A549 (cell line): ENCODE data around the gene XPOT. TPM values are rescaled to one million over a fixed set of nuclear protein-coding genes. Genes with fewer than 3 reads are reported as not detected.

Experiments used
- ATAC-seq, 2 experiments: fragments of 200-7000 bp in 1 of 2; fragments of >200 bp in 1 of 2; cut with Nextera tagmentation in 1 of 2; cut with Tn5 transposase in 1 of 2; 3 replicates each; pipeline versions ENCODE4 v1.8.0 to v1.9.1; 2018 to 2020; ENCODE audit warnings: mild to moderate bottlenecking in 1 of 2, moderate library complexity in 1 of 2
- CTCF ChIA-PET: fragments of 300-600 bp; sonication (Branson Sonifier 250); formaldehyde crosslinking; extraction: SDS; loops from one replicate; lab custom pipeline; 2021; ENCODE audit warnings: antibody characterized with exemption, inconsistent platforms; lab: Yijun Ruan, JAX
- POLR2A ChIA-PET: fragments of 350-600 bp; formaldehyde crosslinking; extraction: SDS; loops from one replicate; lab custom pipeline; 2021; ENCODE audit warnings: antibody characterized with exemption, inconsistent platforms; lab: Yijun Ruan, JAX
- DNase-seq, 2 experiments: peaks; one replicate each; pipeline versions ENCODE4 v3.0.0 to v3.0.0-alpha.2; 2011 to 2016; ENCODE audit warnings: low read depth in 1 of 2, low spot score in 1 of 2
- FAIRE-seq: peaks from 2 replicates; lab custom pipeline; 2011; peaks lifted over from hg19 to GRCh38; lab: Jason Lieb, UNC
- H3K27ac ChIP-seq, 2 experiments: fragments of >200 bp; sonication (Bioruptor Twin); formaldehyde crosslinking; 3 replicates each; pipeline ENCODE4 v1.5.1; 2016 to 2017
- H3K4me1 ChIP-seq: fragments of >200 bp; sonication (Bioruptor Twin); formaldehyde crosslinking; 3 replicates; pipeline ENCODE4 v1.6.1; 2016
- H3K4me2 ChIP-seq: fragments of >200 bp; sonication (Bioruptor Twin); formaldehyde crosslinking; 3 replicates; pipeline ENCODE4 v1.6.1; 2016
- H3K4me3 ChIP-seq: fragments of >200 bp; sonication (Bioruptor Twin); formaldehyde crosslinking; 3 replicates; pipeline ENCODE4 v1.5.1; 2016
- H3K9me3 ChIP-seq: fragments of >200 bp; sonication (Bioruptor Twin); formaldehyde crosslinking; 3 replicates; pipeline ENCODE4 v1.6.1; 2016
- BHLHE40 ChIP-seq: IDR thresholded peaks from 2 replicates; pipeline ENCODE4 v1.6.1; 2012; ENCODE audit warnings: low read depth, low read length, inconsistent platforms
- CHD4 ChIP-seq: fragments of 200-600 bp; sonication (generic); IDR thresholded peaks from 2 replicates; pipeline ENCODE4 v1.6.1; 2016; ENCODE audit warnings: antibody characterized with exemption, mild to moderate bottlenecking, borderline replicate concordance
- EHF ChIP-seq: fragments of 250-450 bp; sonication (Bioruptor Pico); IDR thresholded peaks from 2 replicates; pipeline ENCODE4 v1.5.0; 2020; ENCODE audit warnings: mild to moderate bottlenecking
- FOSL2 ChIP-seq, 2 experiments: fragments of 450-650 bp in 1 of 2; fragments of >200 bp in 1 of 2; sonication (Bioruptor Twin) in 1 of 2; formaldehyde crosslinking; IDR thresholded peaks; 2 replicates each; pipeline versions ENCODE4 v1.5.0 to v1.6.1; 2016 to 2020; ENCODE audit warnings: mild to moderate bottlenecking in 1 of 2, moderate library complexity in 1 of 2
- HEYL ChIP-seq: fragments of 250-450 bp; sonication (Bioruptor Pico); IDR thresholded peaks from 2 replicates; pipeline ENCODE4 v1.8.0; 2021; ENCODE audit warnings: mild to moderate bottlenecking, moderate library complexity
- HOXA7 ChIP-seq: fragments of 250-450 bp; sonication (Bioruptor Pico); IDR thresholded peaks from 2 replicates; pipeline ENCODE4 v1.5.0; 2020; ENCODE audit warnings: mild to moderate bottlenecking, moderate library complexity
- KDM5A ChIP-seq: fragments of 200-600 bp; sonication (generic); IDR thresholded peaks from 2 replicates; pipeline ENCODE4 v1.6.1; 2016; ENCODE audit warnings: antibody characterized with exemption, mild to moderate bottlenecking
- MAFK ChIP-seq: fragments of 450-650 bp; IDR thresholded peaks from 2 replicates; pipeline ENCODE4 v1.6.1; 2014; ENCODE audit not compliant: partially characterized antibody
- MYC ChIP-seq: IDR thresholded peaks from 2 replicates; pipeline ENCODE4 v1.6.1; 2012; ENCODE audit warnings: mild to moderate bottlenecking, inconsistent platforms, low read length, improper control_type of control experiment, borderline replicate concordance
- NFE2L2 ChIP-seq: fragments of 150-350 bp; conservative IDR thresholded peaks from 2 replicates; pipeline ENCODE4 v1.6.1; 2014; ENCODE audit warnings: low read length
- RNF2 ChIP-seq: fragments of 200-600 bp; sonication (generic); IDR thresholded peaks from 2 replicates; pipeline ENCODE4 v1.6.1; 2016; ENCODE audit warnings: low read depth, mild to moderate bottlenecking, antibody characterized with exemption, moderate library complexity, borderline replicate concordance
- ZSCAN20 ChIP-seq: fragments of 250-450 bp; sonication (Bioruptor Pico); IDR thresholded peaks from 2 replicates; pipeline ENCODE4 v1.8.0; 2022; ENCODE audit warnings: mild to moderate bottlenecking, moderate library complexity
- WGBS: methylation state at CpG from one replicate; pipeline ENCODE4 v1.1.6; 2017; ENCODE audit errors: missing lambda C conversion rate; 5-methylcytosine and 5-hydroxymethylcytosine counted together
- polyA plus RNA-seq, 4 experiments: library from polyadenylated mRNA; depleted of rRNA in 3 of 4; stranded (reverse); fragments of >200 nt; fragmentation: RNase III in 1 of 4; extraction: RNeasy Plus Mini Kit Qiagen cat#74134 plus additional on column Dnase treatment in 1 of 4; gene quantifications; 2 replicates in 3 of 4; 3 replicates in 1 of 4; pipeline ENCODE4 v1.2.3, GENCODE V29; 2011 to 2017
- TF ChIP-seq, protein P1 (sequence below): fragments of 150-350 bp; IDR thresholded peaks from 2 replicates; pipeline ENCODE4 v1.6.1; 2014; ENCODE audit warnings: low read depth, mild to moderate bottlenecking, low read length
- TF ChIP-seq, protein P2 (sequence below): fragments of 200-600 bp; sonication (generic); IDR thresholded peaks from 2 replicates; pipeline ENCODE4 v1.6.1; 2016; ENCODE audit warnings: antibody characterized with exemption, mild to moderate bottlenecking, moderate library complexity
- TF ChIP-seq, protein P3 (sequence below): fragments of 250-450 bp; sonication (Bioruptor Pico); IDR thresholded peaks from 2 replicates; pipeline ENCODE4 v1.5.0; 2021; ENCODE audit warnings: mild to moderate bottlenecking, moderate library complexity, borderline replicate concordance
- TF ChIP-seq, protein P4 (sequence below): IDR thresholded peaks from 2 replicates; pipeline ENCODE4 v1.6.1; 2012

Gene XPOT
- polyA plus RNA-seq, 2 of the 4 experiments (the other 2 are of a cell fraction): 65.9 to 229 TPM

DNA sequence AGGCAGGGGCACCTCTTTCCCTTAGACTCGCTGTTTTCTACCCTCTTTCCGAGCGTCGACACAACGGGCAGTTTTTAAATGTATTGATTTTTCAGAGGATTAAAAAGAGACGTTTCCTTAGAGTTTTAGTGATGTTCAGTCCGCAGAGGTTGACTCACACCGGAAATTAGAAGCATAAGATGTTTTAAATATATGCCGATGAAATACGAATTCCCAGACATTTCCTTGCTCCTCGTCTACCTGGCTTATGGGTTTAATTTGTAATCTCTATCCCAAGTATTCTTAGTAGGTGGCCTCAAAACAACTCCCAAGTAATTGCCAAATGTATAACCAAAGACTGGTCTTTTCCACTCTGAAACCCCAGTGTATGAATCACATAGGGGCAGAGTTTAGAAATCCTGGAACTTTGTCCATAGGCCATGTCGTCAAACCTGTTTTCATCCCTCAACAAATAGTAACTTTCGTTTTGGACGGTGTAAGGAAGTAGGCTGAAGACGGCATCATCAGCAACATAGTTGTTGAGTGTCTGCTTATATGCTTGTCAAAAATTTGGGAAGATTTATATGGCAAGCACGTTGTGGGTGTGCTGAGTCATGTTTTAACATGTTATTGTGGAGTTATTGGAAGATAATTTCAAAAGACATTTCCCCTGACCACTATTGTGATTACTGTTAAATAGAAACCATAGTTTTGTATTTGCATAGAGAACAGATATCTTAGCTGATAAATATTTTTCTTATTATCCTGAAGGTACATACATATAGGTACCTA lies 48.6 kb downstream of the XPOT start:
- 2% methylated on average over 16 of the region's 16 CpGs for WGBS

DNA sequence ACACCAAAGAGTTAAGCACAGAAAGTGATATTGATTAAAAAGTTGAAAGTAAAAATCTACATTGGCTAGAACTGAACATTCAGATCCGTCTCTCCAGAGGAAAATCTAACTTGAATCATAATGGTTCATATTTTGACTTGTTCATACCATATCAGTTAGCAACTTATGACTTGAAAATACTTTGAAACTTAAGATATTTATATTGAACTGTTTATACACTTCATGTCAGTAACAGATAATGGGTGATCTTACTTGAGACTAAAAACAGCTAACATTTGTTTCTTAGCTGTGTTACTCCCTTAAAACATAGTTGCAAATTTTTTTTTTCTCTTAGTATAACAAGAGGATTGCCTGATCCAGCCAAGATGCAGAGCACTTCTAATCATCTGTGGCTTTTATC lies 51.3 kb downstream of the XPOT start:
- no peak for FAIRE-seq
- no peak overlapping the region for H3K4me3 ChIP-seq
- no peak overlapping the region for H3K27ac ChIP-seq
- DNase-seq: no peak
- POLR2A ChIA-PET: no interaction called here
- ATAC-seq: no peak
- CTCF ChIA-PET: interaction anchor here (0.6 to 1.0 kb wide), 2 partner anchors 611 to 629 kb away, joined by 3 read pairs; partner anchors contain the start of gene SRGAP1
- H3K4me1 ChIP-seq: peaks cover 33% of the 10 kb centered on the region
- no peaks in the 10 kb centered on the region for H3K9me3 ChIP-seq
- TF ChIP-seq BHLHE40: no peak
- no peak for TF ChIP-seq HOXA7 (CRISPR knock-in tag)
- TF ChIP-seq RNF2: no peak
- TF ChIP-seq, protein P1, sequence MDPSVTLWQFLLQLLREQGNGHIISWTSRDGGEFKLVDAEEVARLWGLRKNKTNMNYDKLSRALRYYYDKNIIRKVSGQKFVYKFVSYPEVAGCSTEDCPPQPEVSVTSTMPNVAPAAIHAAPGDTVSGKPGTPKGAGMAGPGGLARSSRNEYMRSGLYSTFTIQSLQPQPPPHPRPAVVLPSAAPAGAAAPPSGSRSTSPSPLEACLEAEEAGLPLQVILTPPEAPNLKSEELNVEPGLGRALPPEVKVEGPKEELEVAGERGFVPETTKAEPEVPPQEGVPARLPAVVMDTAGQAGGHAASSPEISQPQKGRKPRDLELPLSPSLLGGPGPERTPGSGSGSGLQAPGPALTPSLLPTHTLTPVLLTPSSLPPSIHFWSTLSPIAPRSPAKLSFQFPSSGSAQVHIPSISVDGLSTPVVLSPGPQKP: no peak
- TF ChIP-seq EHF (CRISPR knock-in tag): no peak
- no peak for TF ChIP-seq ZSCAN20
- peak overlapping the region; percentile 2; the same call in 1 of the 3 replicates for H3K4me2 ChIP-seq
- WGBS: 92% methylated on average over 1 of the region's 1 CpG

More for the DNA sequence above, 48.6 kb downstream of the XPOT start:
- CTCF ChIA-PET: interaction anchor here (1.2 kb wide), 1 partner anchor 11 kb away, joined by 6 read pairs; no protein-coding TSS in a partner anchor
- no peaks in the 10 kb centered on the region for H3K9me3 ChIP-seq
- DNase-seq (peak; percentile 46 to 72), ATAC-seq (peak; percentile 41 to 67; a peak in 4 of 6 replicates), FAIRE-seq (no peak)
- H3K4me2 ChIP-seq: peak overlapping the region; percentile 84
- H3K4me3 ChIP-seq: peak overlapping the region; percentile 67
- TF ChIP-seq HOXA7 (CRISPR knock-in tag): 0 out of 2 replicates have a peak, but pooled peaks have one; percentile 37
- peak; percentile 95 for TF ChIP-seq MAFK
- TF ChIP-seq CHD4: no peak
- TF ChIP-seq NFE2L2: peak; percentile 73
- TF ChIP-seq, protein P2, sequence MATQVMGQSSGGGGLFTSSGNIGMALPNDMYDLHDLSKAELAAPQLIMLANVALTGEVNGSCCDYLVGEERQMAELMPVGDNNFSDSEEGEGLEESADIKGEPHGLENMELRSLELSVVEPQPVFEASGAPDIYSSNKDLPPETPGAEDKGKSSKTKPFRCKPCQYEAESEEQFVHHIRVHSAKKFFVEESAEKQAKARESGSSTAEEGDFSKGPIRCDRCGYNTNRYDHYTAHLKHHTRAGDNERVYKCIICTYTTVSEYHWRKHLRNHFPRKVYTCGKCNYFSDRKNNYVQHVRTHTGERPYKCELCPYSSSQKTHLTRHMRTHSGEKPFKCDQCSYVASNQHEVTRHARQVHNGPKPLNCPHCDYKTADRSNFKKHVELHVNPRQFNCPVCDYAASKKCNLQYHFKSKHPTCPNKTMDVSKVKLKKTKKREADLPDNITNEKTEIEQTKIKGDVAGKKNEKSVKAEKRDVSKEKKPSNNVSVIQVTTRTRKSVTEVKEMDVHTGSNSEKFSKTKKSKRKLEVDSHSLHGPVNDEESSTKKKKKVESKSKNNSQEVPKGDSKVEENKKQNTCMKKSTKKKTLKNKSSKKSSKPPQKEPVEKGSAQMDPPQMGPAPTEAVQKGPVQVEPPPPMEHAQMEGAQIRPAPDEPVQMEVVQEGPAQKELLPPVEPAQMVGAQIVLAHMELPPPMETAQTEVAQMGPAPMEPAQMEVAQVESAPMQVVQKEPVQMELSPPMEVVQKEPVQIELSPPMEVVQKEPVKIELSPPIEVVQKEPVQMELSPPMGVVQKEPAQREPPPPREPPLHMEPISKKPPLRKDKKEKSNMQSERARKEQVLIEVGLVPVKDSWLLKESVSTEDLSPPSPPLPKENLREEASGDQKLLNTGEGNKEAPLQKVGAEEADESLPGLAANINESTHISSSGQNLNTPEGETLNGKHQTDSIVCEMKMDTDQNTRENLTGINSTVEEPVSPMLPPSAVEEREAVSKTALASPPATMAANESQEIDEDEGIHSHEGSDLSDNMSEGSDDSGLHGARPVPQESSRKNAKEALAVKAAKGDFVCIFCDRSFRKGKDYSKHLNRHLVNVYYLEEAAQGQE: no peak
- TF ChIP-seq FOSL2 (IDR thresholded peaks at IDR 0.05): no peak
- TF ChIP-seq FOSL2 (CRISPR knock-in tag; IDR thresholded peaks at IDR 0.05): peak; percentile 61
- POLR2A ChIA-PET: interaction anchor here (0.7 kb wide), 1 partner anchor 17 kb away, joined by 4 read pairs; no protein-coding TSS in a partner anchor
- peaks cover 18% of the 10 kb centered on the region; the same call in 2 of the 3 replicates for H3K4me1 ChIP-seq
- H3K27ac ChIP-seq: peak overlapping the region; percentile 96 to 97

DNA sequence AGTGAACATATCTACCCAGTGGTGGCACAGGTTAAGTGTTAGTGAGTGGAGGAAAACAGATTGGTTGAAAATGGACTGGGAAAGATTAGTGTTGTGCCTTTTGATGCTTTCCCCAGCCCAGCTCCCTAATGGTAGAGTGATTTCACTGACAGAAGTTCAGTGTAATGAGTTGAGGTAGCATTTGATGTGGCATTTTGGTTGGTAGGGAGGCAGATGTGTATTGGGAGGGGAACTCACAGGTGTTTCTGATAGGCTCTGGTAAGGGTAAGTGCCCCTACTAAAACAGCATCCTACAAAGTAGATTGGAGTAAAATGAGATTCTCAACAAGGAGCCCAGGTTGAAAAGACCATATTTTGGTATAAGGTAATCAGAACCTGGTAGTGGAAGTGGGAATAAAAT lies 51.9 kb downstream of the XPOT start:
- Histone ChIP-seq H3K9me3 (no peaks in the 10 kb centered on the region), H3K4me1 (peaks cover 32% of the 10 kb centered on the region)
- no peak for FAIRE-seq
- TF ChIP-seq HOXA7 (CRISPR knock-in tag): no peak
- TF ChIP-seq, protein P3, sequence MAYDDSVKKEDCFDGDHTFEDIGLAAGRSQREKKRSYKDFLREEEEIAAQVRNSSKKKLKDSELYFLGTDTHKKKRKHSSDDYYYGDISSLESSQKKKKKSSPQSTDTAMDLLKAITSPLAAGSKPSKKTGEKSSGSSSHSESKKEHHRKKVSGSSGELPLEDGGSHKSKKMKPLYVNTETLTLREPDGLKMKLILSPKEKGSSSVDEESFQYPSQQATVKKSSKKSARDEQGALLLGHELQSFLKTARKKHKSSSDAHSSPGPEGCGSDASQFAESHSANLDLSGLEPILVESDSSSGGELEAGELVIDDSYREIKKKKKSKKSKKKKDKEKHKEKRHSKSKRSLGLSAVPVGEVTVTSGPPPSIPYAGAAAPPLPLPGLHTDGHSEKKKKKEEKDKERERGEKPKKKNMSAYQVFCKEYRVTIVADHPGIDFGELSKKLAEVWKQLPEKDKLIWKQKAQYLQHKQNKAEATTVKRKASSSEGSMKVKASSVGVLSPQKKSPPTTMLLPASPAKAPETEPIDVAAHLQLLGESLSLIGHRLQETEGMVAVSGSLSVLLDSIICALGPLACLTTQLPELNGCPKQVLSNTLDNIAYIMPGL (CRISPR knock-in tag): no peak
- TF ChIP-seq CHD4: no peak
- TF ChIP-seq, protein P4, sequence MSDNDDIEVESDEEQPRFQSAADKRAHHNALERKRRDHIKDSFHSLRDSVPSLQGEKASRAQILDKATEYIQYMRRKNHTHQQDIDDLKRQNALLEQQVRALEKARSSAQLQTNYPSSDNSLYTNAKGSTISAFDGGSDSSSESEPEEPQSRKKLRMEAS: no peak
- TF ChIP-seq MYC: no peak
- no peak for TF ChIP-seq KDM5A
- no peak for TF ChIP-seq HEYL (CRISPR knock-in tag)
- TF ChIP-seq, all 56 proteins: peak for 0
- ATAC-seq (no peak), DNase-seq (no peak)
- ChIA-PET CTCF (interaction anchor here (1.0 kb wide), 1 partner anchor 629 kb away, joined by 3 read pairs; no protein-coding TSS in a partner anchor), POLR2A (no interaction called here)
- Histone ChIP-seq H3K27ac (no peak overlapping the region), H3K4me2 (no peak overlapping the region), H3K4me3 (no peak overlapping the region)
